Endothelial cell (in vitro differentiated cells): Measurements from ENCODE around the gene GARIN1A. TPM values are rescaled to one million over a fixed set of nuclear protein-coding genes. Genes with fewer than 3 reads are reported as not detected.
A peak's percentile ranks its signal among the peaks of the same experiment; 100 is the strongest.

ENCODE experiments used
- DNase-seq: peaks from one replicate; pipeline ENCODE4 v3.0.0; 2021; ENCODE audit warnings: low spot score
- H3K27ac Mint-ChIP-seq: one replicate; pipeline ENCODE4 v1.8.0; 2021; ENCODE audit warnings: mixed read lengths, inconsistent platforms; ENCODE audit not compliant: unreplicated experiment
- H3K27me3 Mint-ChIP-seq: one replicate; pipeline ENCODE4 v1.8.0; 2021; ENCODE audit warnings: mild to moderate bottlenecking, moderate library complexity, mixed read lengths, inconsistent platforms; ENCODE audit not compliant: unreplicated experiment
- H3K36me3 Mint-ChIP-seq: one replicate; pipeline ENCODE4 v1.8.0; 2021; ENCODE audit warnings: mild to moderate bottlenecking, low read depth, mixed read lengths, inconsistent platforms; ENCODE audit not compliant: unreplicated experiment
- H3K4me1 Mint-ChIP-seq: one replicate; pipeline ENCODE4 v1.8.0; 2021; ENCODE audit warnings: mild to moderate bottlenecking, mixed read lengths, inconsistent platforms; ENCODE audit not compliant: unreplicated experiment
- H3K4me3 Mint-ChIP-seq: one replicate; pipeline ENCODE4 v1.8.0; 2021; ENCODE audit warnings: mild to moderate bottlenecking, mixed read lengths, inconsistent platforms; ENCODE audit not compliant: unreplicated experiment
- H3K9me3 Mint-ChIP-seq: one replicate; pipeline ENCODE4 v1.8.0; 2021; ENCODE audit warnings: mixed read lengths, inconsistent platforms; ENCODE audit not compliant: unreplicated experiment
- CTCF ChIP-seq: fragments of 200-600 bp; sonication (generic); IDR thresholded peaks from one replicate; pipeline ENCODE4 v1.5.0; 2021; ENCODE audit warnings: antibody characterized with exemption; ENCODE audit not compliant: unreplicated experiment
- total RNA-seq: library from RNA; stranded (reverse); fragmentation: NEBNext Ultra II Directional; extraction: Animal tissue kit (Norgen Biotek cat#: 25700); gene quantifications from one replicate; pipeline ENCODE4 v1.2.1, GENCODE V29; 2021; ENCODE audit not compliant: unreplicated experiment

The GARIN1A gene
- total RNA-seq, 1 donor from 2014 or later, result 4.3 TPM

- Mint-ChIP-seq H3K4me1 (peaks cover 32% of the 10 kb centered on the region), H3K4me3 (no peak overlapping the region), H3K27ac (no peak overlapping the region), H3K27me3 (peaks cover 8% of the 10 kb centered on the region), H3K36me3 (peaks cover 4% of the 10 kb centered on the region), H3K9me3 (no peaks in the 10 kb centered on the region)
- no peak for DNase-seq
- no peak for TF ChIP-seq CTCF
Measured at GRCh38 chr7:128707752-128708151, 35.7 kb downstream of the GARIN1A start.

GRCh38 chr7:128708235-128708634, 36.1 kb downstream of the GARIN1A start:
- H3K36me3 Mint-ChIP-seq, result peaks cover 4% of the 10 kb centered on the region
- no peak overlapping the region for H3K4me3 Mint-ChIP-seq
- TF ChIP-seq CTCF, result no peak
- no peak overlapping the region for H3K27ac Mint-ChIP-seq
- no peaks in the 10 kb centered on the region for H3K9me3 Mint-ChIP-seq
- no peak for DNase-seq
- peaks cover 7% of the 10 kb centered on the region for H3K27me3 Mint-ChIP-seq
- peaks cover 30% of the 10 kb centered on the region for H3K4me1 Mint-ChIP-seq

- Mint-ChIP-seq H3K9me3 (no peaks in the 10 kb centered on the region), H3K4me3 (no peak overlapping the region), H3K27me3 (peaks cover 6% of the 10 kb centered on the region), H3K27ac (peak overlapping the region; percentile 64), H3K4me1 (peaks cover 30% of the 10 kb centered on the region), H3K36me3 (peaks cover 4% of the 10 kb centered on the region)
- DNase-seq, result no peak
- TF ChIP-seq CTCF, result no peak
Measured at GRCh38 chr7:128708824-128709223, 36.7 kb downstream of the GARIN1A start.

- H3K9me3 Mint-ChIP-seq, result no peaks in the 10 kb centered on the region
- H3K4me3 Mint-ChIP-seq, result no peak overlapping the region
- no peaks in the 10 kb centered on the region for H3K36me3 Mint-ChIP-seq
- DNase-seq, result no peak
- no peak for TF ChIP-seq CTCF
- H3K27ac Mint-ChIP-seq, result no peak overlapping the region
- peaks cover 40% of the 10 kb centered on the region for H3K4me1 Mint-ChIP-seq
- H3K27me3 Mint-ChIP-seq, result peaks cover 6% of the 10 kb centered on the region
Measured at GRCh38 chr7:128710481-128710880, 38.4 kb downstream of the GARIN1A start.

- H3K36me3 Mint-ChIP-seq, result peaks cover 3% of the 10 kb centered on the region
- H3K27ac Mint-ChIP-seq, result peak overlapping the region; percentile 74
- H3K4me3 Mint-ChIP-seq, result no peak overlapping the region
- no peaks in the 10 kb centered on the region for H3K9me3 Mint-ChIP-seq
- peaks cover 42% of the 10 kb centered on the region for H3K4me1 Mint-ChIP-seq
- peaks cover 9% of the 10 kb centered on the region for H3K27me3 Mint-ChIP-seq
- no peak for DNase-seq
- no peak for TF ChIP-seq CTCF
Measured at GRCh38 chr7:128713794-128714193, 41.7 kb downstream of the GARIN1A start.
